ENCODE measurements around the gene MEGF9. TPM values are rescaled to one million over a fixed set of nuclear protein-coding genes. Genes with fewer than 3 reads are reported as not detected.
A peak's percentile ranks its signal among the peaks of the same experiment; 100 is the strongest.

Gene MEGF9
- total RNA-seq, 1 experiment from 2014 or later: 8.3 TPM

DNA sequence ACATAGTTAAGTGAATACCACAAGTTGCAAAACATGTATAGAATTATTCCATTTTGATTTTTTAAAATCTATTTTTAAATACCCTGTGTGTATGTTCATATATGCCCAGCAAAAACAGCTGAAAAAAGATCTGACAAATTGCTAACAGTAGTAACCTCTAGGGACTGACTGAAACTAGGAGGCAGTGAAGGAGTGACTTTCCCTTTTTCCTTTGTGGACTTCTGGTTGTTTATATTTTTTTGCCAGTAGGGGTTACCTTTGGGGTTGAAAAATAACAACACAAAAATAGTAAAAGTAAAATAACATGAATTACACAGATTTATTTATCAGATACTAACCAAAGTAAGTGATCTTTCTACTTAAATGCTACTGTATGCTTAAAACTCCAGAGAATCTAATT, 2.9 kb downstream of the MEGF9 start:
- no peak overlapping the region for H2AFZ ChIP-seq (ENCODE audit: low read depth, low read length, poor library complexity, severe bottlenecking)
- intact Hi-C loops (cut with micrococcal nuclease): no loop called here
- H3K27ac ChIP-seq (ENCODE audit: low read depth, low read length): no peak overlapping the region
- peaks cover 6% of the 10 kb centered on the region for H3K79me2 ChIP-seq (ENCODE audit: insufficient read depth, low read length)
- RAD21 ChIA-PET (ENCODE audit: low non-redundant PET in 1 of 2, low total read pairs in 2 of 2, uncharacterized antibody in 2 of 2, unreplicated experiment in 2 of 2): no interaction called here
- H3K4me3 ChIP-seq (replicated peaks in 1 of 2; ENCODE audit: low read depth in 1 of 2, low read length in 2 of 2): no peak overlapping the region
- DNase-seq (ENCODE audit: low read depth, low spot score): no peak
- TF ChIP-seq ELF1 (IDR thresholded peaks at IDR 0.05; ENCODE audit: borderline replicate concordance, low read depth) (no peak), POLR2A (IDR thresholded peaks at IDR 0.05; ENCODE audit: borderline replicate concordance, extremely low read depth, insufficient read depth, insufficient read length) (no peak), ZNF274 (IDR thresholded peaks at IDR 0.05; ENCODE audit: low read depth, low read length) (no peak), SP1 (IDR thresholded peaks at IDR 0.05; ENCODE audit: low read depth) (no peak), TCF7L2 (IDR thresholded peaks at IDR 0.05; ENCODE audit: borderline replicate concordance, extremely low read depth, insufficient read depth, insufficient read length) (no peak), SRF (IDR thresholded peaks at IDR 0.05; ENCODE audit: low read depth) (no peak), FOSL1 (IDR thresholded peaks at IDR 0.05; ENCODE audit: low read depth) (no peak), JUND (IDR thresholded peaks at IDR 0.05) (no peak), SIN3A (IDR thresholded peaks at IDR 0.05; ENCODE audit: low read depth) (no peak), RAD21 (IDR thresholded peaks at IDR 0.05; ENCODE audit: low read depth) (no peak), YY1 (IDR thresholded peaks at IDR 0.05; ENCODE audit: extremely low read depth, insufficient replicate concordance, low read depth, low read length) (no peak), POLR2AphosphoS5 (IDR thresholded peaks at IDR 0.05; ENCODE audit: low read depth, low read length) (no peak), ZFX (IDR thresholded peaks at IDR 0.05) (no peak), EZH2 (IDR thresholded peaks at IDR 0.05) (no peak), EZH2phosphoT487 (IDR thresholded peaks at IDR 0.05; ENCODE audit: borderline replicate concordance) (no peak), CBX3 (IDR thresholded peaks at IDR 0.05; ENCODE audit: low read depth) (no peak)
- TF ChIP-seq, protein P1, sequence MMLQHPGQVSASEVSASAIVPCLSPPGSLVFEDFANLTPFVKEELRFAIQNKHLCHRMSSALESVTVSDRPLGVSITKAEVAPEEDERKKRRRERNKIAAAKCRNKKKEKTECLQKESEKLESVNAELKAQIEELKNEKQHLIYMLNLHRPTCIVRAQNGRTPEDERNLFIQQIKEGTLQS (IDR thresholded peaks at IDR 0.05): no peak
- TF ChIP-seq, protein P2, sequence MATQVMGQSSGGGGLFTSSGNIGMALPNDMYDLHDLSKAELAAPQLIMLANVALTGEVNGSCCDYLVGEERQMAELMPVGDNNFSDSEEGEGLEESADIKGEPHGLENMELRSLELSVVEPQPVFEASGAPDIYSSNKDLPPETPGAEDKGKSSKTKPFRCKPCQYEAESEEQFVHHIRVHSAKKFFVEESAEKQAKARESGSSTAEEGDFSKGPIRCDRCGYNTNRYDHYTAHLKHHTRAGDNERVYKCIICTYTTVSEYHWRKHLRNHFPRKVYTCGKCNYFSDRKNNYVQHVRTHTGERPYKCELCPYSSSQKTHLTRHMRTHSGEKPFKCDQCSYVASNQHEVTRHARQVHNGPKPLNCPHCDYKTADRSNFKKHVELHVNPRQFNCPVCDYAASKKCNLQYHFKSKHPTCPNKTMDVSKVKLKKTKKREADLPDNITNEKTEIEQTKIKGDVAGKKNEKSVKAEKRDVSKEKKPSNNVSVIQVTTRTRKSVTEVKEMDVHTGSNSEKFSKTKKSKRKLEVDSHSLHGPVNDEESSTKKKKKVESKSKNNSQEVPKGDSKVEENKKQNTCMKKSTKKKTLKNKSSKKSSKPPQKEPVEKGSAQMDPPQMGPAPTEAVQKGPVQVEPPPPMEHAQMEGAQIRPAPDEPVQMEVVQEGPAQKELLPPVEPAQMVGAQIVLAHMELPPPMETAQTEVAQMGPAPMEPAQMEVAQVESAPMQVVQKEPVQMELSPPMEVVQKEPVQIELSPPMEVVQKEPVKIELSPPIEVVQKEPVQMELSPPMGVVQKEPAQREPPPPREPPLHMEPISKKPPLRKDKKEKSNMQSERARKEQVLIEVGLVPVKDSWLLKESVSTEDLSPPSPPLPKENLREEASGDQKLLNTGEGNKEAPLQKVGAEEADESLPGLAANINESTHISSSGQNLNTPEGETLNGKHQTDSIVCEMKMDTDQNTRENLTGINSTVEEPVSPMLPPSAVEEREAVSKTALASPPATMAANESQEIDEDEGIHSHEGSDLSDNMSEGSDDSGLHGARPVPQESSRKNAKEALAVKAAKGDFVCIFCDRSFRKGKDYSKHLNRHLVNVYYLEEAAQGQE (IDR thresholded peaks at IDR 0.05; ENCODE audit: low read depth): no peak
- TF ChIP-seq, protein P3, sequence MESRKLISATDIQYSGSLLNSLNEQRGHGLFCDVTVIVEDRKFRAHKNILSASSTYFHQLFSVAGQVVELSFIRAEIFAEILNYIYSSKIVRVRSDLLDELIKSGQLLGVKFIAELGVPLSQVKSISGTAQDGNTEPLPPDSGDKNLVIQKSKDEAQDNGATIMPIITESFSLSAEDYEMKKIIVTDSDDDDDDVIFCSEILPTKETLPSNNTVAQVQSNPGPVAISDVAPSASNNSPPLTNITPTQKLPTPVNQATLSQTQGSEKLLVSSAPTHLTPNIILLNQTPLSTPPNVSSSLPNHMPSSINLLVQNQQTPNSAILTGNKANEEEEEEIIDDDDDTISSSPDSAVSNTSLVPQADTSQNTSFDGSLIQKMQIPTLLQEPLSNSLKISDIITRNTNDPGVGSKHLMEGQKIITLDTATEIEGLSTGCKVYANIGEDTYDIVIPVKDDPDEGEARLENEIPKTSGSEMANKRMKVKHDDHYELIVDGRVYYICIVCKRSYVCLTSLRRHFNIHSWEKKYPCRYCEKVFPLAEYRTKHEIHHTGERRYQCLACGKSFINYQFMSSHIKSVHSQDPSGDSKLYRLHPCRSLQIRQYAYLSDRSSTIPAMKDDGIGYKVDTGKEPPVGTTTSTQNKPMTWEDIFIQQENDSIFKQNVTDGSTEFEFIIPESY (IDR thresholded peaks at IDR 0.05; ENCODE audit: extremely low read depth, insufficient replicate concordance, low read length): no peak
- TF ChIP-seq, protein P4, sequence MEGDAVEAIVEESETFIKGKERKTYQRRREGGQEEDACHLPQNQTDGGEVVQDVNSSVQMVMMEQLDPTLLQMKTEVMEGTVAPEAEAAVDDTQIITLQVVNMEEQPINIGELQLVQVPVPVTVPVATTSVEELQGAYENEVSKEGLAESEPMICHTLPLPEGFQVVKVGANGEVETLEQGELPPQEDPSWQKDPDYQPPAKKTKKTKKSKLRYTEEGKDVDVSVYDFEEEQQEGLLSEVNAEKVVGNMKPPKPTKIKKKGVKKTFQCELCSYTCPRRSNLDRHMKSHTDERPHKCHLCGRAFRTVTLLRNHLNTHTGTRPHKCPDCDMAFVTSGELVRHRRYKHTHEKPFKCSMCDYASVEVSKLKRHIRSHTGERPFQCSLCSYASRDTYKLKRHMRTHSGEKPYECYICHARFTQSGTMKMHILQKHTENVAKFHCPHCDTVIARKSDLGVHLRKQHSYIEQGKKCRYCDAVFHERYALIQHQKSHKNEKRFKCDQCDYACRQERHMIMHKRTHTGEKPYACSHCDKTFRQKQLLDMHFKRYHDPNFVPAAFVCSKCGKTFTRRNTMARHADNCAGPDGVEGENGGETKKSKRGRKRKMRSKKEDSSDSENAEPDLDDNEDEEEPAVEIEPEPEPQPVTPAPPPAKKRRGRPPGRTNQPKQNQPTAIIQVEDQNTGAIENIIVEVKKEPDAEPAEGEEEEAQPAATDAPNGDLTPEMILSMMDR (IDR thresholded peaks at IDR 0.05 in 2 of 3, conservative IDR thresholded peaks at IDR 0.05 in 1 of 3; ENCODE audit: borderline replicate concordance in 1 of 3, insufficient read depth in 1 of 3, low read depth in 2 of 3, low read length in 2 of 3): no peak; a peak in 1 of 6 replicates
- H3K9me3 ChIP-seq (ENCODE audit: control insufficient read depth in 1 of 2, insufficient read depth in 1 of 2, low read depth in 1 of 2, low read length in 2 of 2): no peaks in the 10 kb centered on the region
- no peaks in the 10 kb centered on the region for H3K27me3 ChIP-seq (ENCODE audit: insufficient read depth, low read length)
- CTCF ChIA-PET: no interaction called here
- no peaks in the 10 kb centered on the region for H3K9me2 ChIP-seq (ENCODE audit: insufficient read depth)
- no peak overlapping the region for H3K9ac ChIP-seq (ENCODE audit: low read length)
- BruUV-seq (replicated peaks): no TSS peak
- H3K4me2 ChIP-seq (ENCODE audit: low read length): peak overlapping the region; percentile 95; the same call in 1 of the 2 replicates
- H3K36me3 ChIP-seq (ENCODE audit: control insufficient read depth in 1 of 2, insufficient read depth in 2 of 2, low read length in 2 of 2): no peaks in the 10 kb centered on the region
- ATAC-seq: no peak
- POLR2A ChIA-PET: interaction anchor here (1.1 kb wide), 1 partner anchor 12 kb away, joined by 4 read pairs; no protein-coding TSS in a partner anchor
- peaks cover 19 to 56% of the 10 kb centered on the region in 2 experiments for H3K4me1 ChIP-seq (ENCODE audit: control insufficient read depth in 1 of 2, insufficient read depth in 2 of 2, low read length in 2 of 2)
- H4K20me1 ChIP-seq (ENCODE audit: insufficient read depth): no peaks in the 10 kb centered on the region
